GM12801 (cell line): Measurements from ENCODE around the gene CHRM2.

Experiments used
- CTCF ChIP-seq: IDR thresholded peaks from one replicate; pipeline ENCODE4 v1.5.1; 2011; ENCODE audit warnings: control low read depth; ENCODE audit not compliant: insufficient read length; ENCODE audit errors: extremely low read depth

CHRM2 gene

GRCh38 chr7:136957391-136957790, 88.9 kb downstream of the CHRM2 start:
- TF ChIP-seq CTCF, result no peak

- no peak for TF ChIP-seq CTCF
Measured at GRCh38 chr7:136958016-136958415, 89.6 kb downstream of the CHRM2 start.

GRCh38 chr7:136964347-136964746, 95.9 kb downstream of the CHRM2 start:
- no peak for TF ChIP-seq CTCF

GRCh38 chr7:136966825-136967224, 98.4 kb downstream of the CHRM2 start:
- no peak for TF ChIP-seq CTCF

- no peak for TF ChIP-seq CTCF
Measured at GRCh38 chr7:136969761-136970160, 101.3 kb downstream of the CHRM2 start.

GRCh38 chr7:136971776-136972175, 103.3 kb downstream of the CHRM2 start:
- no peak for TF ChIP-seq CTCF

- TF ChIP-seq CTCF, result no peak
Measured at GRCh38 chr7:136976504-136977251, 108.2 kb downstream of the CHRM2 start.
